Activated CD8-positive, alpha-beta memory T cell treated with anti-CD3 and anti-CD28 coated beads, Interleukin-2, amount 50 U/mL, for 1 hour (primary cell): ENCODE data around the gene AGAP5.

Experiments
- DNase-seq: peaks from one replicate; pipeline ENCODE4 v3.0.0-alpha.2; 2020; ENCODE audit errors: extremely low read depth

AGAP5 gene

GRCh38 chr10:73653701-73654100, 44.2 kb downstream of the AGAP5 start:
- DNase-seq = no peak

GRCh38 chr10:73653195-73653594, 44.7 kb downstream of the AGAP5 start:
- DNase-seq = no peak

GRCh38 chr10:73650537-73651331, 47.2 kb downstream of the AGAP5 start:
- DNase-seq = no peak

GRCh38 chr10:73649876-73650536, 47.9 kb downstream of the AGAP5 start:
- no peak for DNase-seq

- no peak for DNase-seq
Observed at GRCh38 chr10:73648975-73649829, 48.7 kb downstream of the AGAP5 start.

GRCh38 chr10:73647875-73648651, 49.8 kb downstream of the AGAP5 start:
- no peak for DNase-seq

GRCh38 chr10:73647211-73647874, 50.6 kb downstream of the AGAP5 start:
- DNase-seq = no peak

- DNase-seq = no peak
Observed at GRCh38 chr10:73646598-73647041, 51.3 kb downstream of the AGAP5 start.

GRCh38 chr10:73645251-73645650, 52.7 kb downstream of the AGAP5 start:
- DNase-seq = no peak

GRCh38 chr10:73644767-73645166, 53.1 kb downstream of the AGAP5 start:
- DNase-seq = no peak

GRCh38 chr10:73644015-73644743, 53.7 kb downstream of the AGAP5 start:
- peak; percentile 25 for DNase-seq

- no peak for DNase-seq
Observed at GRCh38 chr10:73643362-73643761, 54.5 kb downstream of the AGAP5 start.

- no peak for DNase-seq
Observed at GRCh38 chr10:73641328-73642060, 56.4 kb downstream of the AGAP5 start, which contains the start of gene MYOZ1. Gene MYOZ1, minus strand, starts transcription at chr10:73641474. Its CDS starts 1,457 bp downstream, at chr10:73640017.

GRCh38 chr10:73639286-73639685, 58.6 kb downstream of the AGAP5 start:
- DNase-seq = no peak

GRCh38 chr10:73635781-73636180, 62.1 kb downstream of the AGAP5 start:
- no peak for DNase-seq

- DNase-seq = no peak
Observed at GRCh38 chr10:73634421-73634820, 63.5 kb downstream of the AGAP5 start.

- no peak for DNase-seq
Observed at GRCh38 chr10:73629165-73629564, 68.7 kb downstream of the AGAP5 start.

- no peak for DNase-seq
Observed at GRCh38 chr10:73628405-73628804, 69.5 kb downstream of the AGAP5 start.

GRCh38 chr10:73627300-73627699, 70.6 kb downstream of the AGAP5 start:
- DNase-seq = no peak
